Liver (tissue), 3 donors: Measurements from ENCODE around the gene SLC8A3.

ENCODE experiments used
- CTCF ChIP-seq: fragments of 150-350 bp; IDR thresholded peaks from 2 replicates; pipeline ENCODE4 v1.5.1; 2017; ENCODE audit warnings: improper control_type of control experiment, low read depth, low read length; ENCODE audit not compliant: missing input control
- FOXA2 ChIP-seq: IDR thresholded peaks from 2 replicates; pipeline ENCODE4 v1.6.1; 2016; ENCODE audit warnings: antibody characterized with exemption
- HNF4A ChIP-seq, 2 donors: conservative IDR thresholded peaks; 2 replicates each; pipeline ENCODE4 v1.6.1; 2016; ENCODE audit warnings: antibody characterized with exemption in 2 of 2, mild to moderate bottlenecking in 2 of 2
- HNF4G ChIP-seq: IDR thresholded peaks from 2 replicates; pipeline ENCODE4 v1.6.1; 2016; ENCODE audit warnings: antibody characterized with exemption
- JUND ChIP-seq, 2 donors: IDR thresholded peaks; 2 replicates each; pipeline ENCODE4 v1.6.1; 2016; ENCODE audit warnings: antibody characterized with exemption in 2 of 2
- RAD21 ChIP-seq, 2 donors: IDR thresholded peaks; 2 replicates each; pipeline ENCODE4 v1.6.1; 2016; ENCODE audit warnings: antibody characterized with exemption in 2 of 2, mild to moderate bottlenecking in 2 of 2
- REST ChIP-seq: IDR thresholded peaks from 2 replicates; pipeline ENCODE4 v1.6.1; 2016; ENCODE audit warnings: antibody characterized with exemption, mild to moderate bottlenecking
- SP1 ChIP-seq: IDR thresholded peaks from 2 replicates; pipeline ENCODE4 v1.6.1; 2018; ENCODE audit warnings: antibody characterized with exemption, mild to moderate bottlenecking
- TAF1 ChIP-seq: conservative IDR thresholded peaks from 2 replicates; pipeline ENCODE4 v1.6.1; 2016; ENCODE audit warnings: antibody characterized with exemption, mild to moderate bottlenecking
- YY1 ChIP-seq: IDR thresholded peaks from 2 replicates; pipeline ENCODE4 v1.6.1; 2016; ENCODE audit warnings: antibody characterized with exemption, mild to moderate bottlenecking
- TF ChIP-seq, protein P1 (sequence below): IDR thresholded peaks from 2 replicates; pipeline ENCODE4 v1.6.1; 2016; ENCODE audit warnings: antibody characterized with exemption
- TF ChIP-seq, protein P2 (sequence below): IDR thresholded peaks from 2 replicates; pipeline ENCODE4 v1.6.1; 2016; ENCODE audit warnings: antibody characterized with exemption
- TF ChIP-seq, protein P3 (sequence below): IDR thresholded peaks from 2 replicates; pipeline ENCODE4 v1.6.1; 2016; ENCODE audit warnings: antibody characterized with exemption
- donor health status: healthy.
- donor health status: healthy.

DNA sequence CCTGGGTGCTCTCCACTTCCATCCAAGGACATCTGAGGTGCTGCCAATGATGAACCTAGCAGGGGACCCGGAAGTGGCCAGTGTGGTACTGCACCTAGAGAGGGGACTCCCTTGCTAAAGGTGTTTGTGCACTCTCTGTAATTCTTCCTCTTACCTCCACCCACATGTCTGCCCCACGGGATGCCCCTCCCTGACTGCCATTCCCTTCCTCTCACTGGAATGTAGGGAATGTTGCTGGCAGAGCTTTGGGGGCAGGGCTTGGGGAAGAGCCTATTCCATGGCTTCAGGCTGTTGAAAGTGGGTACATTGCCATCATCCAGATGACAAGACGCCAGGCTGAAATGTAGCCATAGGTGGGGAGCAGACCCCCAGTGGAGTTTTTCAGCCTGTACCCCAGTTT, 156.3 kb downstream of the SLC8A3 start:
- TF ChIP-seq HNF4A (conservative IDR thresholded peaks at IDR 0.05) (no peak), CTCF (no peak), YY1 (no peak), TAF1 (no peak), SP1 (no peak), RAD21 (IDR thresholded peaks at IDR 0.05) (no peak), REST (no peak), JUND (IDR thresholded peaks at IDR 0.05) (no peak), HNF4G (no peak), FOXA2 (no peak)
- TF ChIP-seq, protein P1, sequence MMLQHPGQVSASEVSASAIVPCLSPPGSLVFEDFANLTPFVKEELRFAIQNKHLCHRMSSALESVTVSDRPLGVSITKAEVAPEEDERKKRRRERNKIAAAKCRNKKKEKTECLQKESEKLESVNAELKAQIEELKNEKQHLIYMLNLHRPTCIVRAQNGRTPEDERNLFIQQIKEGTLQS: no peak
- TF ChIP-seq, protein P2, sequence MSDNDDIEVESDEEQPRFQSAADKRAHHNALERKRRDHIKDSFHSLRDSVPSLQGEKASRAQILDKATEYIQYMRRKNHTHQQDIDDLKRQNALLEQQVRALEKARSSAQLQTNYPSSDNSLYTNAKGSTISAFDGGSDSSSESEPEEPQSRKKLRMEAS: no peak
- TF ChIP-seq, protein P3, sequence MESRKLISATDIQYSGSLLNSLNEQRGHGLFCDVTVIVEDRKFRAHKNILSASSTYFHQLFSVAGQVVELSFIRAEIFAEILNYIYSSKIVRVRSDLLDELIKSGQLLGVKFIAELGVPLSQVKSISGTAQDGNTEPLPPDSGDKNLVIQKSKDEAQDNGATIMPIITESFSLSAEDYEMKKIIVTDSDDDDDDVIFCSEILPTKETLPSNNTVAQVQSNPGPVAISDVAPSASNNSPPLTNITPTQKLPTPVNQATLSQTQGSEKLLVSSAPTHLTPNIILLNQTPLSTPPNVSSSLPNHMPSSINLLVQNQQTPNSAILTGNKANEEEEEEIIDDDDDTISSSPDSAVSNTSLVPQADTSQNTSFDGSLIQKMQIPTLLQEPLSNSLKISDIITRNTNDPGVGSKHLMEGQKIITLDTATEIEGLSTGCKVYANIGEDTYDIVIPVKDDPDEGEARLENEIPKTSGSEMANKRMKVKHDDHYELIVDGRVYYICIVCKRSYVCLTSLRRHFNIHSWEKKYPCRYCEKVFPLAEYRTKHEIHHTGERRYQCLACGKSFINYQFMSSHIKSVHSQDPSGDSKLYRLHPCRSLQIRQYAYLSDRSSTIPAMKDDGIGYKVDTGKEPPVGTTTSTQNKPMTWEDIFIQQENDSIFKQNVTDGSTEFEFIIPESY: no peak
